GM06990 (cell line): ENCODE data around the gene CTSO.
"Not testable (repeated sequence)": the region's sequence is repeated elsewhere in the genome, so short reads cannot be mapped to it uniquely, and the experiment has no call there.

Experiments
- DNase-seq: peaks from one replicate; pipeline ENCODE4 v3.0.0-alpha.2; 2011; ENCODE audit not compliant: insufficient read length; ENCODE audit errors: extremely low read depth
- H3K27me3 ChIP-seq: replicated peaks from 2 replicates; pipeline ENCODE4 v1.6.0; 2011; ENCODE audit warnings: low read length; ENCODE audit not compliant: control insufficient read depth, insufficient read depth
- H3K36me3 ChIP-seq: 2 replicates; pipeline ENCODE4 v1.5.1; 2011; ENCODE audit warnings: low read length; ENCODE audit not compliant: control insufficient read depth, insufficient read depth
- H3K4me3 ChIP-seq: replicated peaks from 2 replicates; pipeline ENCODE4 v1.5.1; 2011; ENCODE audit warnings: low read depth, mild to moderate bottlenecking, control low read depth, low read length
- CTCF ChIP-seq: IDR thresholded peaks from 2 replicates; pipeline ENCODE4 v1.5.1; 2011; ENCODE audit warnings: low read length, control low read depth, mild to moderate bottlenecking, inconsistent platforms; ENCODE audit not compliant: insufficient read depth, poor library complexity, severe bottlenecking

Gene CTSO

DNA sequence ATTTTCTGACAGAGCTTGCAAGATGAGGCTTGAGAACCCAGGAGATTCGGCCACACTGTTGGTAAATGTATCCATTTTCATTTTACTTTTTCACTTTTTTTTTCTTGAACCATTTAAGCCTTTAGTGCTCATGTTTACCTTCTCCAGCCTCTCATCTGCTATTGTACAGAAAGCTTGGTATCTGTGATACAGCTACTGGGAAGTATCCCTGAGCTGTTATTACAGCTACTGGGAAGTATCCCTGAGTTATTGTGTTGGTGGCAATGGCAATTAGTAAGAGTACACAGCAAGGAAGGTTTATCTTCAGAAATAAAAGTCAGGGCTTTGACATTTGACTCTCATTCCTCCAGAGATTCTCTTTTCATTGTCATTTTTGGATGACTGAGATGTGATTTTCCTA lies 11.8 kb downstream of the CTSO start:
- no peak for TF ChIP-seq CTCF
- Histone ChIP-seq H3K36me3 (no peaks in the 10 kb centered on the region), H3K4me3 (no peak overlapping the region), H3K27me3 (no peaks in the 10 kb centered on the region)
- DNase-seq: no peak

GRCh38 chr4:155941085-155941790 lies 12.4 kb downstream of the CTSO start:
- TF ChIP-seq CTCF: no peak
- Histone ChIP-seq H3K36me3 (no peaks in the 10 kb centered on the region), H3K4me3 (no peak overlapping the region), H3K27me3 (no peaks in the 10 kb centered on the region)
- DNase-seq: no peak

GRCh38 chr4:155935389-155935986 lies 18.2 kb downstream of the CTSO start:
- TF ChIP-seq CTCF: no peak
- Histone ChIP-seq H3K27me3 (no peaks in the 10 kb centered on the region), H3K4me3 (no peak overlapping the region), H3K36me3 (no peaks in the 10 kb centered on the region)
- DNase-seq: no peak

GRCh38 chr4:155934634-155935033 lies 19.0 kb downstream of the CTSO start:
- DNase-seq, H3K36me3 ChIP-seq, H3K27me3 ChIP-seq, H3K4me3 ChIP-seq: not testable (repeated sequence)

GRCh38 chr4:155931634-155932033 lies 22.0 kb downstream of the CTSO start:
- no peak for TF ChIP-seq CTCF
- H3K36me3 ChIP-seq: no peaks in the 10 kb centered on the region
- no peak for DNase-seq
- H3K27me3 ChIP-seq: no peaks in the 10 kb centered on the region
- no peak overlapping the region for H3K4me3 ChIP-seq

GRCh38 chr4:155930330-155930729 lies 23.3 kb downstream of the CTSO start:
- Histone ChIP-seq H3K36me3 (no peaks in the 10 kb centered on the region), H3K4me3 (no peak overlapping the region), H3K27me3 (no peaks in the 10 kb centered on the region)
- DNase-seq: no peak
- no peak for TF ChIP-seq CTCF
